NOMO-1 treated with DMSO at 0.1 percent for 48 hours (cell line): ENCODE data around the gene ARID1B.
A peak's percentile ranks its signal among the peaks of the same experiment; 100 is the strongest.

Experiments
- DNase-seq: peaks from one replicate; lab custom pipeline; 2025; ENCODE audit not compliant: unreplicated experiment; lab: John Stamatoyannopoulos, UW

Gene ARID1B

DNA sequence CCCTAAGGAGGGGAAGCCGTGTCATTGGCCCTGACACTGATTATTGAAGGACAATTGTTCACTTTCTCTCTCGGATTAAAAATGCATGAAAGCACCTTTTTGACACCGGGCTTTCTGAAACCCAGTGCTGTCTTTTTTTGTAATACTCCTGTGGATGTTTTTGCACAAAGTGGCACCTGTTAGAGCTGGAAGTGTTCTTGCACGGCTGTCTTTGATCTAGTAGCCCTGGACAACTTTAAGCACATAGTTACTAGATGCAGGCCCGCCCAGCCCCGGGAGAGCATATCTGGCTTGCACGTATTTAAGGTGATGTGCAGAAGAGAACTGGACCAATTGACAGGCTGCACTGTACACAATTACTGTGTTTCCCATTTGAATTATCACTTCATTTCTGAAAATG lies 72.6 kb downstream of the ARID1B start:
- DNase-seq, result no peak

DNA sequence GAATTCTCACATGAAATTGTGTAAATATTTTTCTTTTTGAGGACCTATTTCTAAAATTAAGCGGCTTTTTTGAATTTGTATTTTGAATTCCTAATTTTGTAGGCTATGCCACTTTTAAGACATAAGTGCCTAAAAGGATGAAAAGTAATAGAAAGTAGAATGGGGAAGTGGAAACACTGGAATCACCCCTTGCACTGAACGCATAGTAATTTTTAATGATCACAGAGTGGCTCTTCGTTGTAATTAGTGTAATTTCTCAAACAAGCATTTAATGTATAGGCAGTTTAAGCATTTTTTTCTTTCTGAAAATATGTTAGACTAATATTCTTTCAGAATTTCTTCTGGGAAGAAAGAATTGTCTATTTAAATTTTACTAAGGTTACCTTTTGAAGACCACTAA lies 73.2 kb downstream of the ARID1B start:
- peak; percentile 63 for DNase-seq

DNA sequence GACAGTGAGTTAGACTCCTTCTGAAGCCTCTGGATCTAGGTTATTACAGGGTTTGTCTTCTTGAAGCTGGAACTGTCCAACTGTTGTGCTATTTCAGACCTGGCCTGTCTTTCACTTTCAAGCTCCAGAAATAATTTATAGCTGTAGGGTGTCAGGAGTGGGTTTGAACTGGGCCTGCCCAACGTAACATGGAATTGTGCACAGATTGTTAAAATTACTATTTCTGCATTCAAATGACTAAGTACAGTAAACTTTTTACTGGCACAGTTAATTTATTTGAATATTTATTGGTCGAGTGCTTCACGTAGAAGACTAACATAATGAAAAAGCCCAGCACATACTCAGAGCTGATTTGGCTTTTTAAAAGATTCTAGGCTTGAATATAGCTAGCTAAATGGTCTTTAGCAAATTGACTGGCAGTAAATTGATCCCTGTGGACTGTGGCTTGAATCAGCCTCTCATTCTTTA lies 74.3 kb downstream of the ARID1B start:
- DNase-seq, result no peak

DNA sequence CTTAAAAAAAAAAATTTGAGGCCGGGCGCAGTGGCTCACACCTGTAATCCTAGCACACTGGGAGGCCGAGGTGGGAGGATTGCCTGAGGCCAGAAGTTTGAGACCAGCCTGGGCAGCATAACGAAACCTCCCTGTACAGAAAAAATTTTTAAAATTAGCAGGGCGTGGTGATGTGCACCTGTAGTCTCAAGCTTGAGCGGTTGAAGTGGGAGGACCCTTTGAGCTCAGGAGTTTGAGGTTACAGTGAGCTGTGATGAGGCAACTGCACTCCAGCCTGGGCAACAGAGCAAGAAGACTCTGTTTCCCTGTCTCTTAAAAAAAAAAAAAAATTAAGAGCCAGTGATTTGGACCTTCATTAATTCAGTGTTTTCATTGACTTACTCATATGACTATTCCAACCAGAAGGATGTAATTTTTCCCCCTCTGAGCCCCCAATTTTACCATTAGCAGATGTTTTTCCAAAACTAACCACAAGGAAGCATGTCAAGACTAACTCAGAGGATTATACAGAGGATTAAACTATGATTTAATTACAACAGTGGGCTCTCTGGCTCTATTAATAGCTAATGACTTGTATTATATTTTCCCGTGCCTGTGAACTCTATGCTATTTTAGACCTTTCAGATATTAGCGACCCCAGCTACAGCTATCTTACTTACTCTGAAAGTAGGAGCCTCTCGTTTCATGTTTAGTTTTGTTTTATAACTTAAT lies 75.1 kb downstream of the ARID1B start:
- DNase-seq, result no peak

DNA sequence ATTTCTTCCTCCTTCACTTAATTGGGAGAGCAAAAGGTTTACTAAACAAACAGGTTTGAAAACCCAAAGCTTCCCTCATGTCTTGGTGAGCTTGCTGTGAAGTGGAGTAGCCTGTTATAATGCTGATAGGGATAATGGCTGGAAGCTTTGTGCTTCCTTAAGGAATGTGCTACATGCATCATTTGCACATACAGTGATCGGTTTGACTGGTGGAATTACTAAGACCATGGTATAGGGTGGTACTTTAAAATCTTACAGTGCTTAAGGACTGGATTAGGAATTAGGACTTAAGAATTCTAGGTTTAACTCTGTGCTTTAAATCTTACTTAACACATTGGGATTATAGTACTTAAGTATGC lies 75.7 kb downstream of the ARID1B start:
- no peak for DNase-seq

DNA sequence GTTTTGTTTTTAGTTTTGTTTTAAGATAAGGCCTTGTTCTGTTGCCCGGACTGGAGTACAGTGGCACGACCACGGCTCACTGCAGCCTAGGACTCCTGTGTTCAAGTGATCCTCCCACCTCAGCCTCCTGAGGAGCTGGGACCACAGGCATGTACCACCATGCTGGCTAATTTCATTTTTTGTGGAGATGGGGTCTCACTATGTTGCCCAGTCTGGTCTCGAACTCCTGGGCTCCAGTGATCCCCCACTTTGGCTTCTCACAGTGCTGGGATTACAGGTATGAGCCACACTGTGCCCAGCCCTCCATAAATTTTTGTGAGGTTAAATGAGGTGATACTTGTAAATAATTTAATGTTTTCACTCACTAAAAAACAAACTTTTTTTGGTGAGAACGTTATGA lies 76.6 kb downstream of the ARID1B start:
- DNase-seq, result no peak

DNA sequence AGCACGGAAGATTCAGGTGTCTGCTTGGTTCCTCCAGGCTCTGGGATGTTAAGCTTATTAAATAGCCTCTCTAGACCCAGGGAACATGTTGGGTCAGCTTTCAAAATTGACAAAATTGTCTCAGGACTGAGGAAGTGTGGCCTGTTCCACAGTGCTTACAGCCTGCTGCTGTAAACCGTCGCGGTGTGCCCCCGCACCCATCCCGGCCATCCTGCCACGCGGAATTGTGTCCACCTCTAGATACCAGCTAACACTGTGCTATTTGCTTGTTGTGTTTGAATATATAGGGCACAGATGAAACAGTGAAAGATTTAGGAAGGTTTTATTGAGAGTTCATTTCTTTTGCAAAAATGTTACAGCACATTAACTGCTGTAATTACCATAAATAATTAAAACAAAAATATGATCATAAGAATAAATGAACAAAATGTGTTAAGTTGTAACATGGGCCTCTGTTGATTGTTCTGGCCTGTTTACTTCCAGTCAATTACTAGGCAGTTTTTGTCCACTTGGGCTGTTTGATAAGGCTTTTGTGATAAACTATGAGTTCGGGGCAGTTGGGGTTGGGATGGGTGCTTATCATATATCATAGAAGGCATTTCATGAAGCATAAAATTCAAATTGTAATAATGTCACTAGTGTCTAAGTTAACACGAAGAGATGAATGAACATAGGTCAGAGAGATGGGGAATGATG lies 77.4 kb downstream of the ARID1B start:
- DNase-seq, result no peak

DNA sequence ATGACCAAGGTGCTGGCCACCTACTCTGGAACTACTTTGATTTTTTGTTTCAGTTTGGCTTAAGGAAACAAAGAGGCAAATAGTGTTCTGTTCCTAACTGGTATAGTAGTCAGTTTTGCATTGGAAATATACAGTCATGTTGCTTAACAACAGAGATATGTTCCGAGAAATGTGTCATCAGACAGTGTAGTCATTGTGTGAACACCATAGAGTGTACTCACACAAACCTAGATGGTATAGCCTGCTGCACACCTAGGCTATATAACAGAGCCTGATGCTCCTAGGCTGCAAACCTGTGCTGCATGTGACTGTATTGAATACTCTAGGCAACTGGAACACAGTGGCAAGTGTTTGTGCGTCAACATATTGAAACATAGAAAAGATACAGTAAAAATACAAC lies 80.4 kb downstream of the ARID1B start:
- no peak for DNase-seq

DNA sequence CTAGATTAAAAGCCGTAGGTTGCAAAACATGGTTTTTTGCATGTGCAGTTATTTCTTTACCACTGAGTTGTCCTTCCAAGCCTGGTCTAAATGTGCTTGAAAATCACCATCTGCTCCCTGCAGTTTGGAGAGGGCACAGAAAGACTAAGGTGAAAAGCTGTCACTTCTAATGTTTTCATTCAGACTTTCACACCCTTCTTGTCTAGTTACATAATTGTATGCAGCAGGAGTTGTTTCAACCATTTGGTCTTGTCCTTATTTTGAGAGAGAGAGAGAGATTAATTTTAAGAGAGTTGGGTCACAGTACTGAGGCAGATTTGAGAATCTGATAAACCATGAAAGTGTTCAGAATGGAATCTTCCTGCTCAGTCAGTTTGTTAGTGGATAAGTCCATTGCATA lies 82.5 kb downstream of the ARID1B start:
- DNase-seq, result no peak

DNA sequence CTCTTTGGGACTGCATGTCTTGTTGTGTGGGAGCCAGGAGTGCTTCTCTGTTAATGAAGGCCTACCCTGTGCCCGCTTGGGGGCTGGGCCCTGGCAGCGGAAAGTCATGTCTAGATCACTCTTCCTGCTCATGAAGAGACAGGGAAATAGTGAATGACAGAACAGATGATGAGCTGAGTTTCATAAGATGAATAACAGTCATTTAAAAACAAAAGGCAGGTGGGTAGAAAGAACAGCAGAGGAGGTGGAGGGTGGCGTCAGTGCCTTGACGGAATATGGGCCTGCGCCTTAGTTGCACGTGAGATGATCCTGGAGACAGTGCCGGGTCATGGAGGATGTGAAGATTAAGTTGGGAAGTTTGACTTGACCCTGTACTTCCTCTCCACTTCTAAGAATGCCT lies 85.5 kb downstream of the ARID1B start:
- no peak for DNase-seq

DNA sequence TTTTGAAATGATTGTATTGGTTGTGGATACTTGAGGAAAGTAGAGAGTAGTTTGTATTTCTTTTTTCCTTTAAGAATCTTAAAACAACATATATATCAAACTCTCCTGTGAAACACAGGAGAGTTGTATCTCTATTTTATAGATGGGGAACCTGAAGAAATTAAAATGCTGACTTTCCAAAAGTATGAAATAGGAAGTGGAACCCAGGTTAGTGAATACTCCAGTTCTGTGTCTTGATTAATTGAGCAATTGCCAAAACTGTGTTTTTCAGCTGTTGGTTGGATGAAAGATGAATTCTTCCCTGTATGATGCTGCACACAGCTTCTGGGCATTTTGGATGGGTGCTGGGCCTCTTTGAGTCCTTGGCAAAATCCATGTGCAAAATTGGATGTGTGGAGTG lies 86.3 kb downstream of the ARID1B start:
- peak; percentile 2 for DNase-seq

DNA sequence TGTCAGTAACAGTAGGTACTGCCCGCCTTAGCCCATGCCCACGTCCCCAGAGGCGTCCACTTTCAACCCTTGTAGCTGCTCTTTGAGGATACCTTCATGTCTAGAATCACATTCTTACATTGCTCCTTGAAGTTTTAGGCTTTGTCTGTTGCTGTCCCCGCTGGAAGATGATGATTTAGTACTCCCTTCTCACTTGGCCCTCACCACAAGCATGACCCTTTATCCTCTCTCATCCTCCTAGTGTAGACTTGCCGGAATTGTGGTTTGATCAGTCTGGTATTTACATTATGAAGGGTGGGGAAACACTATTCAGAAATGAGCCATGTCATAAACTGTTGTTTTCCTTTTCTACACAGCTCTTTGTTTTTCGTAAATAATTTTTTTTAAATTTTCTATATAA lies 87.4 kb downstream of the ARID1B start:
- no peak for DNase-seq

DNA sequence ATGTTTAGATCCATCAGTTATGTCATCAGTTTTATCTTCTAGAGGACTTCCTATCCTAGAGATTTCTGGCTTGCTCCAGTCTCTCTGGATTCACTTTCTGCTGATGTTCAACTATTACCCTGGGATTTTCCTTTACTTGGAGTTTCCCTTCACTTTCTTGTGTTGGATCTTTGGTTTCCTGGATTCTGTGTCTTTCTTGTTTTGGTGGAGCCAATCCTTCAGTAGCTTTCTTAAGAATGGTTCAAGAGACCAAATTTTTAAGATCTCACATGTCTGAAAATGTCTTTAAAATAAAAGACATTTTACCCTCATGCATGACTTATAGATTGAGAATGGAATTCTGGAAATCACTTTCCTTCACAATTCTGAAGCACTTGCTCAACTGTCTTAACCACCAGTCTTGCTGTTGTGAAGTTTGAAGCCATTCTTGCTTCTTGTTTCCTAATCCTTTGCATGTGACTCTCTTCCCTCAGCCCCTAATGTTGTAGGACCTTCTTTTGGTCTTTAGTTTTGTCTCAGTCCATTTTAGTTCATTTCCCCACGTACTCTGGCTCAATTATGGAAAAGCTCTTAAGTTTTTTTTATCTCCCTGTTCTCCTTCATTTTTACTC lies 87.9 kb downstream of the ARID1B start:
- DNase-seq, result peak; percentile 4

DNA sequence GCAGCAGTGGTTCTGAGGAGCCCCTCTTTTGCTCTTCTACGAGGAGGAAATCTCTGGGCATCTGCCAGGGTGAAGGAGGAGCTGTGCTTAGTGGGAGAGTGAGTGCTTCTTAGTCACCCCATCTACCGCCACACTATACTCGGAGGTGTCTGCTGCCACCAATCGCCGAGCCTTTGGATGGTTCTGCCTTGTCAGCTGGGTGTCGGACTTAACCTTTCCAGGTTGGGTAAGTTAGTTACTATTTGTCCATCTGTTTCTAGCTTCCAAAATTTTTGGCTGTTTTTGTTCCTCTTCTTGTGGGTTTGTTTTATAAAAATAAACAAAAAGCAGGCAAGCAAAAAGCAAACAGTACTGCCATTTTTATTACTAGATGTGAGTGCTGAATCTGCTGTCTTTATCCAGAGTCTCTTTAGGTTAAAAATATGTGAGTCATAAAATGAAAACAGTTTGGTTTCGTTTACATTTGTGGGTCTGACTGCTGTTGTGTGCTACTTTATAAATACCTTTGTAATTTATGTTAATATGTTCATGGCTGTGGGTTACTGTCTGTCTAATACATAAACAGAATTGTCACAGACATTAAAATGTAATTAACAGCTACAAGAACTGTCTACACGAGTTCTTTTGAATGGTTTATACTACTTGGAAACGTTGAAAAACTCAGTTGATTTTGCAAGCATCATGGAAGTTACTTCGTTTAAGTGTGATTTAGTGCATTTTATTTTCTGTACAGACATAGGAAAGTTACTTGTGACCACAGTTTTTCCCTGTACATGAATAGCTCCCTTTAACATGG lies 89.2 kb downstream of the ARID1B start:
- no peak for DNase-seq

DNA sequence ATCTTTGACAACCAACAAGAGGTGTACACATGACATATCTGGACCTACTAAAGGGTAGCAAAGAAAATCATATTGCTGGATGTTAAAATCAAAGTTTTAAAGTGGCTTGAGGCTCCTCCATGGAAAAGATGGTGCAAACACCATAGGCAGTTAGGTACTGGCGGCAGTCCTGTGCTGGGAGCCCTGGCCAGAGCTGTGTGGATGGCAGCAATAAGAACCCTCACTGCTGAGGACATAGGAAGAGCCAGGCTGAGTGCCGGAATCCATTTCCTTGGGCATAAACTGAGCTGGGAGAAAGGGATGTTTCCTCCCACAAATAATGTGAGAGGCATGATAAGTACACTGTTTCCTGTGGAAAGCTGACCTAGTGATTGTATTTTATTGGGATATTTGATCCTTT lies 89.9 kb downstream of the ARID1B start:
- no peak for DNase-seq

DNA sequence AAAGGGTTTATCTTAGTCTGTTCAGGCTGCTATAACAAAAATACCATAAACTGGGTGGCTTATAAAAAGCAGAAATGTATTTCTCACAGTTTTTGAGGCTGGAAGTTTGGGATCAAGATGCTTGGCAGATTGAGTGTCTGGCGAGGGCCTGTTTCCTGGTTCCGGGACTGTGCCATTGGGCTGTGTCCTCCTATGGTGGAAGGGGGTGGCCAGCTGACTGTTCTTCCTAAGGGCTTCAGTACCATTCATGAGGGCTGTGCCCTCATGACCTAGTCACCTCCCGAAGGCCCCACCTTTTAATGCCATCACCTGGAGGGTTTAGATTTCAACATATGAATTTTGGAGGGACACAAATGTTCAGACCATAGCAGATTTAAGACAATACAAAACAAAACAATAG lies 91.2 kb downstream of the ARID1B start:
- no peak for DNase-seq

DNA sequence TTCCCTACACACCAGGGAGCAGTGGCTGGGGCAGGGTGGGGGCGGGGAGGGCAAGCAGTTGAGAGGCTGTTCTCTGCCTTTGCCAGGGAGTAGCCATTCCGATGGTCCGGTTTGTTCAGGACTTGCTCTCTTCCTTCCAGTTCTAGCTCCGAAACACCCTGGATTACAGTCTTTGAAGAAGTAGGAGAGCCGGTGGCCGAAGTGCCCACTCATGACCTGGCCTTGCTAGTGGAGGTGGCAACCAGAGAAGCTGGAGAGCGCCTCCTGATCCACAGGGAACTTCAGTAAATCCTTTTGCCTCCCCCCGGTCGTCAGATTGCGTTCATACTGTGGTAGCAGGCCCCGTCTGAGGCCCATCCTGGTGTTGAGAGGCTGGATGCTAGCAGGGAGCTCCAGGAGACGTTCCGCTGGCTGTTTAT lies 92.8 kb downstream of the ARID1B start:
- DNase-seq, result no peak

DNA sequence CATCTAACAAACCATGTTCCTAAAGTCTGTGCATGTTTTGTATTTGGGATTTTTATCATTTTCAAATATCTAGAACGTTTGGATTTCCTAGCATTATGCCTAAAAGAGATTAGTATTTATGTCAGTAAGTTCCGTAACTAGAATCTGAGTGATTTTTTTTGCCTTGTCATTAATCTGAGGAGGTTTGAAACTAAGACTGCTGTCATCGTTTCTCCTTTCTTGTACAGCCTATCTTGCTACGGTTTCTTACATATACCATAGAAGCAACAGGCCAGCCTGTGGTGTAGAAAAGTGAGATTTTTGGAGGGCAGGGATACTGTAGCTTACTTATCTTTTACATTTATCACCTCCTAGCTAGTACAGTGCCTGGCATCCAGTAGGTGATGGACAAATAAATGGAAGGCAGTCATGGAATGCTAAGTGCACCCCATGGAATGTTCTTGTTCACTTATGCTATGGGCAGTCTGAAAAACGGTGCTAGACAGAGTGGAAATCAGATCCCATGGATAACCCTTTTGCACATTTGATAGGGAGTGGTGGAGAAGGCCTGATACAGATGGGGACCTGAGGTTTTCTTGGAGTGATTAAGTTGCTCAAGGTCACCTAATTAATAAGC lies 93.9 kb downstream of the ARID1B start:
- DNase-seq, result no peak

DNA sequence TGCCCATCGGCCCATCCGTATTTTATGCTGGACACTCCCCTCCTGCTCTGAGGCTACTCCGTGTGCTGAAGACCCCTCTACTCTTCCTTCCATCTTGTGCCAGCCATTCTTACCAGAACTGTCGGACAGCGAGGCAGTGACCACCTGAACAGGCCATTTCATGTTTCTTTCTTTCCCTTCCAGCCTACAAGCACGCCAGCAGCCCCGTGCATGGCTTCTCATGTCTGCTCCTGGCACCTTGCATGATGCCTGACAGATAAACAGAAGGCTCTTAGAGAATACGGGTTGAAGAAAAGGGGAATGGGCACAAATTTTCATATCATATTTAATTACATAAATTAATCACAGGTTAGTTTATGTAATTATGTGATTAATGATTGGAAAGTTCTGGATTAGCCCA lies 95.7 kb downstream of the ARID1B start:
- DNase-seq, result no peak

DNA sequence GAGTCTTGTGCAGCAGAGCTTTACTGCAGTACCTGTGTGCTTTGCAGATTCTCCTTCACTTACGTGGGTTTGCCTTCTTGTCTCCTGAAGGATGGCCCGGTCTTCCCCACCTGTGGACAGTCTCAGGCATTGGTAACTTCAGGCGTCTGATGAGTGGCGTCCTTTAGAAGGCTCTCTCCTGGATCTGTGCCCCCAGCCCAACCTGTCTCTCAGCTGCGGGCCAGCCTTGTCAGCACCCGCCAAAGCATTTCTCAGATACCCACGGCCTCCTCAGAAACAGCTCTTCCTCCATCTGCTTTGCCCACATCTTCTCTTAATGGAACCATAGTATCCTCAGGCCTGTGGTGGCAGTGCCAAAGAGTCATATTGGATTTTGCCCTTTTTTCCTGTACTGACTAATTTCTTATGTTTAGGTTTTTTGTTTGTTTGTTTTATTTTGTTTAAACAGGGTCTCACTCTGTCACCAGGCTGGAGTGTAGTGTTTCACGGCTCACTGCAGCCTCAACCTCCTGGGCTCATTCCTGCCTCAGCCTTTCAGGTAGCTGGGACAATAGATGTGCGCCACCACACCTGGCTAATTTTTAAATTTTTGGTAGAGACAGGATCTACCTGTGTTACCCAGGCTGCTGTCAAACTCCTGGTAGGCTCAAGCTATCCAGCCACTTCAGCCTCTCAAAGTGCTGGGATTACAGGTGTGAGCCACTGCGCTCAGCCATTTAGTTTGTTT lies 96.6 kb downstream of the ARID1B start:
- DNase-seq, result no peak

DNA sequence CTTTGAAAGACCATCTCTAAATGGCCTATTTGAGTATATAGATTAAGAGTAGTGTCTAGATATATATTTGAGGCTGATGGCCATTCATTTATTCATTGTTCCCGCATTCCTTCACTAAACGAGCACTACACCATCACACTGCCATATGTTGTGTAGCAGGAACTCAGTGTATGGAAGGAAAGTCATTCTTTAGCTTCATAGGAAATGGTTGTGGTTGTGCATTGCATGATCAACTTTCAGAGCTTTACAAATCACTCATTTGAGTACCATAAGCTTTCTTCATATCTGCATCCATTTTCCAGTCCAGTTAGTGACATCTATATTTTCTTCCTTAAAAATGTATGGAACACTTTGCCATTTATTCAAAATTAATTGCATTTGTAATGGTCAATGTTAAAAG lies 97.9 kb downstream of the ARID1B start:
- no peak for DNase-seq
